RWPE1 (cell line): Measurements from ENCODE around the gene SLC25A6.

Experiments used
- CTCF ChIA-PET: fragments of 350-600 bp; sonication (Branson Sonifier 250); formaldehyde crosslinking; extraction: SDS; loops from one replicate; lab custom pipeline; 2021; lab: Yijun Ruan, JAX
- POLR2A ChIA-PET: fragments of 400-600 bp; formaldehyde crosslinking; extraction: SDS; loops from one replicate; lab custom pipeline; 2020; ENCODE audit warnings: antibody characterized with exemption; ENCODE audit not compliant: low non-redundant PET; lab: Yijun Ruan, JAX
- DNase-seq: peaks from one replicate; pipeline ENCODE4 v3.0.0; 2012; ENCODE audit warnings: low spot score
- H3K27ac ChIP-seq: fragments of 450-650 bp; 2 replicates; pipeline ENCODE4 v1.5.1; 2017
- CTCF ChIP-seq: fragments of 450-650 bp; conservative IDR thresholded peaks from 2 replicates; pipeline ENCODE4 v1.5.1; 2017; ENCODE audit warnings: low read depth, mild to moderate bottlenecking

The SLC25A6 gene

GRCh38 chrX:1389993-1390285 is 2.0 kb downstream of the SLC25A6 start:
- ChIA-PET CTCF (no interaction called here), POLR2A (no interaction called here)
- DNase-seq: no peak
- peak overlapping the region; percentile 99 for H3K27ac ChIP-seq
- TF ChIP-seq CTCF: no peak

- POLR2A ChIA-PET: no interaction called here
- CTCF ChIA-PET: no interaction called here
- no peak for TF ChIP-seq CTCF
- H3K27ac ChIP-seq: peak overlapping the region; percentile 99
- DNase-seq: no peak
Measured at GRCh38 chrX:1389181-1389992, 2.5 kb downstream of the SLC25A6 start.

GRCh38 chrX:1388651-1389050 is 3.3 kb downstream of the SLC25A6 start:
- no peak for DNase-seq
- H3K27ac ChIP-seq: no peak overlapping the region; the same call in 1 of the 2 replicates
- POLR2A ChIA-PET: no interaction called here
- no peak for TF ChIP-seq CTCF
- CTCF ChIA-PET: no interaction called here

- ChIA-PET POLR2A (no interaction called here), CTCF (no interaction called here)
- TF ChIP-seq CTCF: no peak
- DNase-seq: no peak
- 0 out of 2 replicates have a peak overlapping the region, but pooled peaks have one; percentile 11 for H3K27ac ChIP-seq
Measured at GRCh38 chrX:1387141-1387776, 4.7 kb downstream of the SLC25A6 start.

- POLR2A ChIA-PET: no interaction called here
- CTCF ChIA-PET: no interaction called here
- no peak for DNase-seq
- no peak for TF ChIP-seq CTCF
- peak overlapping the region; percentile 67; the same call in 1 of the 2 replicates for H3K27ac ChIP-seq
Measured at GRCh38 chrX:1386338-1387127, 5.4 kb downstream of the SLC25A6 start.
